ENCODE data around the gene ZNF555.

- TF ChIP-seq POLR2A (IDR thresholded peaks at IDR 0.05): no peak
- TF ChIP-seq CTCF (IDR thresholded peaks at IDR 0.05): no peak
Measured at GRCh38 chr19:2841855-2842574, 740 bp downstream of the ZNF555 start.

Measured in prostate gland (tissue), 2 donors.